SK-N-MC (cell line): ENCODE measurements around the gene TAF3.

Experiments used
- EZH2 ChIP-seq: fragments of 200-600 bp; sonication (generic); IDR thresholded peaks from one replicate; pipeline ENCODE4 v1.6.1; 2017; ENCODE audit warnings: antibody characterized with exemption
- FOXP2 ChIP-seq: optimal IDR thresholded peaks from 2 replicates; pipeline ENCODE3; 2011; ENCODE audit warnings: mild to moderate bottlenecking, moderate library complexity; ENCODE audit not compliant: insufficient read depth; ENCODE audit errors: extremely low read length, control extremely low read depth
- POLR2AphosphoS5 ChIP-seq: IDR thresholded peaks from 2 replicates; pipeline ENCODE4 v1.6.1; 2012; ENCODE audit warnings: mild to moderate bottlenecking, low read depth, low read length, borderline replicate concordance

- TF ChIP-seq EZH2 = no peak
- no peak for TF ChIP-seq POLR2AphosphoS5
- TF ChIP-seq FOXP2 = no peak
These were observed 72.5 kb downstream of the TAF3 start for GRCh38 chr10:7890781-7891180.
